GM18517 (cell line): ENCODE data around the gene ISG20L2.

Experiments used
- ATAC-seq: cut with Tn5 transposase; IDR thresholded peaks from one replicate; pipeline ENCODE4 v1.9.1; 2021; ENCODE audit warnings: mild to moderate bottlenecking, moderate library complexity; ENCODE audit not compliant: unreplicated experiment

The ISG20L2 gene

DNA sequence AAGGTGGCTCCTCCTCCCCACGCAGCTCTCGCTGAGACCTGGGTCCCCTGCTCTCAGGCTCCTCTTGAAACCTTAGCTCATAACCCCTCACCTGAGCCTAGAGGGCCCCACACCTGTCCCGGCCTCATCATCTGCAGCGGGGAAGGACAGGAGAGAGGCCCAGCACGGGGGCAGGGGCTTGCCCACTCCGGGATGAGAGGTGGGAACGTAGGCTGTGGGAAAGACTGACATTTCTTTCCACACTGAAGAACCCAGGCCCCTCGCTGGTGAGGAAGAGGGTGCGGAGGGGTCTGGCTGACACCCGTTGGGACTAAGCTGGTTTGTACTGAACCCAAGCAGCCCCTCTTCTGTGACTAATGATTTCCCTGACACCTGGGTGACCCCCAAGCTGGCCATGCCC is 37.4 kb downstream of the ISG20L2 start:
- no peak for ATAC-seq

DNA sequence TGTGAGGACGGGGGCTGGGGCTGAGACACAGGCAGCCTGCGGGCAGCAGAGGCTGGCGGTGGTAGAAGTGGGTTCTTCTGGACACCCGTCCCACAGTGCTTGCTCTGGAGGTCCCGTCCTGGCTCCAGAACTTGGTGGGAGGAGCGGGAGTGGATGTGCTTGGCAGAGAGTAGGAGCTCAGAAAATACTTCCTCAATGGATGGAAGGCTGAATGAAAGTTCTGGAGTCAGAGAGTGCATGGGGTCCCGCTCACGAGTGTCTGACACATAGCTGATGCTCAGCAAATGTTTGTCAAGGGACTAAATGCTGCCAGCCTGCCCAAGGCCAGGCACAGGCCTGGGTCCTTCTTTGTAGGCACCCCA is 37.9 kb downstream of the ISG20L2 start:
- ATAC-seq: no peak

DNA sequence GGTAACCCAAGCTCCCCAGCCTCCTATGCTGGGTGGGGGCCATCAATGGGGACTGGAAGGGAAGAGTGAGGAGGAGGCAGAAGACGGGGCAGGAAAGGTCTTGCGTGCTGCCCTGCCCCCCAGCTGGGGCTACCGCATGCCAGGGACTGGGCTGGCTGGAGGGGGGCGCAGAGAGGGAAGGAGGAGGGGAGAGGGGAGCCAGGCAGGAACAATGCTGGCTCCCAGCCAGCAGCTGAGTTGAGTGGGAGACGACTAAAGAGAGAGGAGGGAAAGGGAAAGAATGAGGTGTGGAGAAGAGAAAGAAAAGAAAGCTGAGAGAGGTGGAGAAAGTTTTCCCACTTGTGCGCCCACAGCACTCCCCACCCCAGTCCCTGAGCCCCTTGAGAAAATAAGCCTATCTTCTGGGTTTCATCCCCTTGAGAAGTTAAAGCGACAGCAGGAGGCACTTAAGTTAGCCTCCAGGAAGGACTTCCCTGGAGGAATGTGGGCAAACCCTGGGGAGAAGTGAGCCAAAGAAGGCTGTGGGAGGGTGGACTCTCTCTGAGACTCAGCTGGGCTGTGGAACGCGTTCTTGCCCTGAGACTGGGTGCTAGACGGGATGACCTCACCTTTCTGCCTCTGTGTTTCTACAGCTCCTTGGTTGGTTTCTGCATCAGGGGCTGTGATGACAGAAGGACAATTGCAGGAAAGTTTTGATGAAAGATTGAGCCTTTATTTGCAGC is 38.5 kb downstream of the ISG20L2 start:
- no peak for ATAC-seq

DNA sequence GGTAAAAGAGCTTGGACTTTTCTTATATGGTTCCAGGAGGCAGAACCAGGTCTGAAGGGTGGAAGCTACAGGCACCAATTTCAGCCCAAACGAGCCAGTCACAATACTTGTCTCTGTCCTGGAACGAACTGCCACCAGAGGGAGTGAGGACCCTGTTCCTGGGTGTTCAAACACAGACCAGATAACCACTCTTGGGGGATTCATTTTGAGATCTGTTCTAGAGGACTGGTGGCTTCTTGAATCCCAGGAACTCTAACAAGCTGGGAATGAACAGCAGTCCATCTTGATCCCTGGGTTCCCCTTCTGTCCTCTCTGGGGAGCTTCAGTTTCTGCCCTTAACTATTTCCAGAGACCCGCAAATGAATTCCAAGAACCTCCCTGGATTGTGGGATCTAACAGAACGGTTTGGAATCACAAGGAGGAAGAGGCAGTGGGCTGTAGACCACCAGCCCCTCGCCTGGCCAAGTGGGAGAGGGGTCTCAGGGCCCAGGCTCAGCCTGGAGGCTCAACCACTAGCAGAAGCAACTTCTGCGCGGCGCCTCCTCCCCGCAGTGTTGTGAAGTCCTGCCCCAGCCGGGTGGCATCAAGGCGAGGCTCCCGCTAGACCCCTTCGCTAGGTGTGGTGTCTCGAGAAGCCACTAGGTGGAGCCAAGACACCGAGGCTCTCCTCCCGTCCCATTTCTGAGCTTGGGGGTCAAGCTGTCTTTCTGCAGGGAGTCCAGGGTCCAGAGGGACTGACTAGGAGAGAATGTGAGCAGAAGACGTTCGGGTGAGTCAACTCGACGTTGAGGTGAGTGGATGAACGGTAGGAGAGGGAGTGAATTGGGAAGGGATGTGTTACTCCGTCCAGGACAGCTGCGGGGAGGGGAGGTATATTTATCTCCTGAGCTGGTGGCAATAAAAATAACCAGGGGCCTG is 39.3 kb downstream of the ISG20L2 start:
- ATAC-seq: no peak

DNA sequence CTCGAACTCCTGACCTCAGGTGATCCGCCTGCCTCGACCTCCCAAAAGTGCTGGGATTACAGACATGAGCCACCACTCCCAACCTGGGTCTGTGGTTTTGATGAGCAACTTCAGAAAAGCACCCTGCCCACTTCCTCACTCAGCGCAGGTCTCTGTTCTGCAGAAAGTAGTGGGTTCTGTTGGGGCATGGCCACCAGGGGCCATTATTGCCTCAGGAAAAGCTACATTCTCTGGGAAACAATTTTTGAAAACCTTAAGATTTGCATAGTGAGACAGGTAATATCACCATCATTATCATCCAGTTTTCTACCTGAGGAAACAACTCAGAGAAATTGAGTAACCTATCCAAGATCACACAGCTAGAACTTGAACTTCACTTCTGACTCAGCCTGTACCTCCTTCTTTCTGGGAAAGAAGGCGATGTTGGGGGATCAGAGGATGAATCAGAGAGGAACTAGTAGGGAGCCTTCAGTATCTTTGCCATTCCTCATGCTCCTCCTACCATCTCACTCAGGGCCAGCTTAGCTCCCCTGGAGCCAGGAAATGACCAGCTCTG is 44.3 kb downstream of the ISG20L2 start:
- no peak for ATAC-seq

DNA sequence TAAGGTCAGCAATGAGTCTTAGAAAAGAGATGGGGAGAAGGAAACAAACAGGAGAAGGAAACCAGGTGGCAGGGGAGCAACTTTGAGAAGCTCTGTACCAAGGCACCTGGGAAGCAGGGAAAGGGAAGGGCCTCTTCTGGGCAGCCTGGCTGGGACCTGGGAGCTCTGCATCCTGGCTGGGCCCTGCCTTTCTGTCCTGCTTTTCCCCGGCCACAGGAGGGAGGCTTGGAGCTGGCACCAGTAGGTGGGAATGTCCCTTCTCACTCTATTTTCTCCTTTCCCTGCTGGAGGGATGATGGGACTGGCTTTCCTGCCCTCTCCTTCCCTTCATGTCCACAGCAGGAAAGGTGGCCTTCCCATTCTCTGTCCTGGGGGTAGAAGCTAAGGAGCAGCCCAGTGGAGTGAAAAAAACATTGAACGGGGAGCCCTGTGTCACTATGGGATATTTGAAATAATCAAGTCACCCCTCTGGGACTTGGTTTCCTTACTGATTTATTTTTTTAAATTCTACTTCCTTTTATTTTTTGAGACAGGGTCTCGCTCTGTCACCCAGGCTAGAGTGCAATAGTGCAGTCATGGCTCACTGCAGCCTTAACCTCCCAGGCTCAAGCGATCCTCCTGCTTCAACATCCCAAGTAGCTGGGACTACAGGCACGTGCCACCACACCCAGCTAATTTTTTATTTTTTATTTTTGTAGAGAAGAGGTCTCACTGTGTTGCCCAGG is 46.2 kb downstream of the ISG20L2 start:
- no peak for ATAC-seq

DNA sequence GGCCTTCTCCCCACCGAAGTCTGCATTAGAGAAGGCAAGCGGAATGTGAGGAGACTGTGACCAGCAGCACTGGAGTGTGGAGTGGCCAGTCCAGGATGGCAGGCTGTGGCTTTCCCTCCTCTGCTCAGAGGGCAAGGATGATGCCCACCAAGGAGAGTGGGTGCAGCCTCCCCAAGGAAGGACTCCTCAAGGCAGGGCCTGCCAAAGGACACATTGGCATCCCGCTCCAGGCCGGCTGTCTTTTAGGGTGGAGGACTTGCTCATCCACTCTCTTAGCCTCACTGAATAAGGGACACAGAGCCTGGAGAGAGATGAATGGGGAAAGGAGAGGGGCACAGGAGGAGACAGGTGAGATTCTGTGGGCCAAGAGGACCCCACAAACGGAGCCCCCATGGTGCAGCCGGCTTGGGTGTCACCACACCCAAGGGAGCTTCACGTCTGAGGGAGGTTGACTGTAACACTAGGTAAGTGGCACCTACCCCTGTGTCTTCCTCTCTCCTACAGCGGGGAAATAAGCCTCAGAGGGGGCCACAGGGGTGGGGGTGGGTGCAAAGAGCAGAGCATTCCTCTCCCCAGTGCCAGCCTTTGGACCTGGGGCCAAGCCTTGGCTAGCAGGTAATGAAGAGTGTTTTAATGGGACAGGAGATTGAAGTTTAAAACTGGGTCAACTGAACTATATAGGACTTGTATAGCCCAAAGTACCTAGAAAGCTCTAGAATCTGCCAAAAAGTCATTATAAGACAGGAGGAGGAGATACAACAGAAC is 47.2 kb downstream of the ISG20L2 start:
- no peak for ATAC-seq

DNA sequence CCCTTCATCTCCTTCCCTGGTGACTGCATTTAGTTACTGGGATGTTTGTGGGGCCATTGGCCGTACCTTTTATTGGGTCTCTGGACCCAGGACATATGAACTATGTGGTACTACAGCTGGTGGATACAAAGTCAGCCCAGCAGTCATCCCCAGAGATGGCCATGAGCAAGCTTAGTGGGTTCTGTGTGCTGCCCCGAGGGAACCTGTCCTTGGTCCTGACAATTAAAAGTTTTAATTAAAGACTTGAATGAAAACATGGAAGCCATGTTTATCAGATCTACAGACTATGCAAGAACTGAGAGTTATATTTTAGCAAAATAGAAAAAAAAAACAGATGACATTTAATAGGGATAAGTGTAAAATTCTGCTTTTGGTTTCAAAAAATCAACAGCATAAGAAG is 48.5 kb downstream of the ISG20L2 start:
- no peak for ATAC-seq

DNA sequence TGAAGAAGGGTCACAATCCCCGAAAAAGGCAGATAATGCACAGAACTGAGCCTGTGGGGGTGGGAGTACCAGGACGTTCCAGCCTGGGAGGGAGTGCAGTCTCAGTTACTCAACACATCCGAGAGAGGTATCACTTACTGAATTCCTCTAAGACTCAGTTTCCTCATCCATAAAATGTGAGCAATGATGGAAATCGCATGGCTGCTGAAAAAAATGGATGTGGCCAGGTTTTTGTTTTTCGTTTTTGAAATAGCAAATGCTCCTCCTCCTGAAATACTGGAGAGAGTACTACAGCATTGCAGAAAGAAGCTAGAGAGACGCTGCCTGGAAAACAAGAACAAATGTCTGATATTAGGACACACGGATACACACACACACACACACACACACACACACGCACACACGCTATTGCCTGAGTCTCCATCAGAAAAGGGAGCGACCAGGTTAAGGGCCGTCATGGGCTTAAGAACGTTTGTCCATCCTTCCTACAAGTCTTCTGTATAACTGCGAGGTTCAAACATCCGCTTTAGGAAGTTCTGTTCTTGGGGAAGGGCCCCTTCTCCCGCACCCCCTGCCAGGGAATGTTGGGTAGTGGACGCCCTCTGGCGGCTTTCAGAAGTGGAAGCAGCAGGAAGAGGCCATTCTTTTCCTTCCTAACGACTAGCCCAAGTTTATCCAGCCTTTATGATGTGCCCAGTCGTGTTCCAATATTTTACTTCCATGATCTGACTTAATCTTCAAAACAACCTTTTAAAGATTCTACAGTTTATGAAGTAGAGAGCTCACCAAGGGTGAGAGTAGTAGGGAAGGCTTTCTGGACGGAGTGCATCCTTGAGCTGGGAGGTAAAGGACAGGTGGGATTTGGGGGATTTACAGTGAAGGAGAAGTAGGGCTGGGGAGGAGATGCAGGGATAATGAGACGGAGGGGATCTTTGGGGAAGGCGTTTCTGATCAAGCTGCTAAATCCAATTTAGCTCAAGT is 50.7 kb downstream of the ISG20L2 start:
- ATAC-seq: no peak

DNA sequence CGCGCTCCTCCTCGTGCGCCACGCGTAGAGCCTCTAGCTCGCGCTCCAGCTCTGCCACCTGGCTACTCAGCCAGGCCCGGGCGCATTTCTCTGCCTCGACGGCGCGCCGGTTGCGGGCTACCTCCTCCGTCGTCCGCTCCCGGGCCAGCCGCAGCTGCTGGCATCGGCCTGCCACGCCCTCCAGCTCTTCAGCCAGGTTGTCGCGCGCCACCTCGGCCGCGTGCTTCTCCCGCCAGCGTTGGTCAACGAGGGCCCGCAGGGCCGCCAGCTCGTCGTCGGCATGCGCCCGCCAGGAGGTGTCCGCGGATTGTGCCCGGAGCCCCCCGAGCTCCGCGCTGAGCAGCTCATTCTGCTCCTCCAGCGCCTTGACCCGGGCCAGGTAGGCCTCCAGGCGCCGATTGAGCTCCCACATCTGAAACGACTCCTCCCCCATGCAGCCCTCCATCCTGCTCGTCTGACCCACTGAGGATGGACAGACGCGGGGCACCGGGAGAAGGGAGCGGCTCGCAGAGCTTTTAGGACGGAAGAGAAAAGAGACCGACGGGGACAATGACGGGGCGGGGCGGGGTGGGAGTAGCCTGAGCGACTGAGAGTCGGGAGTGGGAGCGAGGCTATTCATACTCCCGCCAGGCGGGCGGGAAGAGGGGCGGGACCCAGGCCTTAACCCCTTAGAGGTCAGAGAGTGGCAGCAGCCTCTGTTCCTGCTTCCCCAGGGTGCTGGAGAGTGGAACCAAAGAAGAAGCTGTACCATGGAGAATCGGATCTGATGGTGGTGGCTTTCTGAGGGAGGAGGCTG is 51.5 kb downstream of the ISG20L2 start, which contains the start of gene NES:
NES (minus strand) TSS at position 588 of the 796 bp plus-strand sequence; CDS start at position 445, 143 bp downstream.
- ATAC-seq: no peak

DNA sequence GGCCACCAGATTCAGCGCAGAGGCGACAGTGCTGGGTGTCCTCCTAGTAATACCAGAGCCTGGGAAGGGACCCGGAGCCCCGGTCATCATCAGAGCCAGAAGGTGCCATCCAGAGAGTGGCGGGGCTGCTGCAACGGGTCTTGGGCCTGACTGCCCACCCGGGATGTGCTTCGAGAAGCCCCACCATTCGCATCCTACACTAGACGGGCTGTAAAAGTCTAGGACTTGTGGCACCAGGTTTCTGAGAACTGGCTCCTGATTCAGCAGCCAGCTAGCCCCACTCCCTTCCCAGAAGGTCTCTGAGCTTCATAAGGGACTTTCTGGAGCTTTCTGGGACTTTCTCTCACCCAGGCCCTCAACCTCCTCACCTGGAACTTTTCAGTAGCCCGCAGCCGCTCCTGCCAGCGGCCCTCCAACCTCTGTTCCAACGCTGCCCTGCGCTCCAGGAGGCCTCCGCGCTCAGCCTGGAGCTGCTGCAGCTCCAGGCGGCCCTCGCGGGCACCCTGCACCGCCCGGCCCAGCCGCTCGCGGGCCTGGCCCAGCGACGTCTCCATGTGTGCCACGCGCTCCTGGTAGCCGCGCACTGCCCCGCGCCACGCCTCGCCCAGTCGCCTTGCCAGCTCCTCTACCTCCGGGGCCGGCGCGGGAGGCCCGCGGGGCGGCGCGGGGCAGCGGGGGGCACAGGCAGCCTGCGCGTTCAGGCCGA is 52.3 kb downstream of the ISG20L2 start:
- no peak for ATAC-seq

DNA sequence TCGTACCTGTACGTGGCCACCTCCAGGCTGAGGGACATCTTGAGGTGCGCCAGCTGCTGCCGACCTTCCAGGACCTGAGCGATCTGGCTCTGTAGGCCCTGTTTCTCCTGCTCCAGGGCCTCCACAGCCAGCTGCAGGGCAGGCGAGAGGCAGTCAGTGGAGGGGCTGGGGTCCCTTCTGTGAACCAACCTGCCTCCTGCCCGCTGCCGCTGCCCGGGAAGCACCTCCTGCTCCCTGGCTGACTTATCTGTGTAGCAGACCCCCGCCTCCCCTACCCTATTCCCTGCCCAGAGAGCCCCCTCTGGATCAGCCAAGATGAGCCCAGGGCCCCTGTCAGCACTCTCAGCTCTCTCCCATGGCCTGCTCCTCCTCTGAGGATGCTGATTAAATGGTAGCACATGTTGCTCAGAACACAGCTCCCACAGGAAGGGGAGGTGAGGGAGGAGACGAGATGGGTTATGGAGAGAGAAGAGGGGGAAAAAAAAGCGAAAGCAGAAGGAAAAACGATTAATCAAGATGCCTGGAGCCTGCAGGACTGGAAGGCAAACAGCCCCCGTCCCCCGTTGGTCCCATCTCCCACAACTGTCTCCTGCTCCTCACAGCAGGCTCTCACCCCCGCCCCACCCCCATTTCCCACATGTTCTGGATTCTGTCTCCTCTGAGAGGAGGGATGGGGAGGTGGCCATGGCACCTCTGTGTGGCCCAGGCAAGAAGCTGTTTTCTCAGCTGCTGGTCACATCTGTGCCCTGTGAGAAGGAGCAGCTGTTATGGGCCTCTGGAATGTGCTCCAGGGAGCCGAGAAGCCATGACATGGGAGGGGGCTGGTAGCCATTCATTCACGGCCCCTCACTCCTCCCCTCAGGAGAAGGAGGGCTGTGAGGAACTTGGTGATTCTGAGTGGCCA is 53.1 kb downstream of the ISG20L2 start:
- ATAC-seq: no peak

DNA sequence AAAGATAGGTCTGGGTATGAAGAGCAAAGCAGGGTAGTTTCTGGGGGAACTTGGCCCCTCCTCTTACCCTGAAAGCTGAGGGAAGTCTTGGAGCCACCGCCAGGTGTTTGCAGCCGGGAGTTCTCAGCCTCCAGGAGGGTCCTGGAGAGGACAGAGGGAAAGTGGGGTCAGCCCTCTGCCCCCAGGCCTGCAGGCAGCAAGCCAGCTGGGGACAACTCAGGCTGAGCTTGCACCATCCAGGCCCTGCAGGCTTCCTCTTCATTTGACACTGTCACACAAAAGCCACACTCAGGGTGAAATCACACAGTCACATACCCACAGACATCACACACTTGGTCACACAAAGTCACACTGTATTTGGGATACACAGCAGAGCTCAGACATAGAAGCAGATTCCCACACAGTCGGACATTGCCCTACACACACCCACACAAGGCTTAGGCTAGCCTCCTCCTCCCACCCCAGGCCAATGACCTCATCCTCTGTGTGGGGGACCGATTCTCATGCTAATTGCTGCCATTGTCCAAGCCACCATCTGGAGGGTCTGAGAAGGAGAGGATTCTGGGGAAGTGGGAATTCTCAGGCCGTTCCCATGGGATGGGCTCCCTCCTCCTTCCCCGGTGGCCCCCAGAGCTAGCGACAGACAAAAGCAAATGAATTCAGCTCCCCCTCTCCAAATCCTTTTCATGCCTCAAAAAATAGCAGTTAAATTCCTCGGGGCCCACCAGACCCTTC is 55.0 kb downstream of the ISG20L2 start:
- ATAC-seq: no peak
